ENCODE data around the gene LRMDA.

LRMDA gene

DNA sequence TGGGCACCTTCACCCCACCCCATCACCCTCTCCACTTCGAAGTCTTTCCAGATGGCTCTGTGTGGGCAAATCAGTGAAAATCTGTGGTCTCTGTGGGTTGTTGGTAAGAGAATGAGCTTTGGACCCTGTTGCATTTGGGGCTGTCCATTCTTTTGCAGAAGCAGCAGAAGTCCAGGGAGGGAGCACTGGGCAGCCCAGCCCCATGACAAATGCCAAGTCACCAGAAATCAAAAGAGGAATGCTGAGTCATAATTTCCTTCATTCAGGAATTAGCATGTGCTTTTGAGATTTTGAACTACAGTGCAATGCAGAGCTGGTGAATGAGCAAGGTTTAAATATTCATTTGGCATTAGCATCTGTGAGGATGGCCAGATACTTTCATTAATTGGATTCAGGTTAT is 556.2 kb downstream of the LRMDA start:
- Histone ChIP-seq H3K9me3 (ENCODE audit: insufficient read depth, low read length) (no peaks in the 10 kb centered on the region), H3K4me3 (ENCODE audit: low read length) (no peak overlapping the region), H3K27ac (ENCODE audit: low read length) (no peak overlapping the region), H3K36me3 (replicated peaks; ENCODE audit: low read depth, low read length) (no peaks in the 10 kb centered on the region), H3K9ac (ENCODE audit: low read length) (no peak overlapping the region), H3K27me3 (ENCODE audit: low read depth, low read length) (no peaks in the 10 kb centered on the region), H4K20me1 (ENCODE audit: insufficient read depth, low read length) (no peaks in the 10 kb centered on the region), H2AFZ (ENCODE audit: low read depth, low read length) (no peak overlapping the region), H3K4me1 (ENCODE audit: low read length) (no peaks in the 10 kb centered on the region), H3K79me2 (ENCODE audit: low read length) (no peaks in the 10 kb centered on the region), H3K4me2 (ENCODE audit: low read length) (no peak overlapping the region)
- TF ChIP-seq CTCF (IDR thresholded peaks at IDR 0.05; ENCODE audit: low read depth, low read length), result no peak
- no peak for TF ChIP-seq EZH2phosphoT487 (IDR thresholded peaks at IDR 0.05; ENCODE audit: low read depth)

- no peak overlapping the region for H3K4me2 ChIP-seq (ENCODE audit: low read length)
- H3K36me3 ChIP-seq (replicated peaks; ENCODE audit: low read depth, low read length), result no peaks in the 10 kb centered on the region
- H3K79me2 ChIP-seq (ENCODE audit: low read length), result no peaks in the 10 kb centered on the region
- no peak overlapping the region for H3K4me3 ChIP-seq (ENCODE audit: low read length)
- TF ChIP-seq EZH2phosphoT487 (IDR thresholded peaks at IDR 0.05; ENCODE audit: low read depth) (no peak), CTCF (IDR thresholded peaks at IDR 0.05; ENCODE audit: low read depth, low read length) (no peak)
- no peak overlapping the region for H3K9ac ChIP-seq (ENCODE audit: low read length)
- H3K27me3 ChIP-seq (ENCODE audit: low read depth, low read length), result no peaks in the 10 kb centered on the region
- no peaks in the 10 kb centered on the region for H3K9me3 ChIP-seq (ENCODE audit: insufficient read depth, low read length)
- no peaks in the 10 kb centered on the region for H4K20me1 ChIP-seq (ENCODE audit: insufficient read depth, low read length)
- no peaks in the 10 kb centered on the region for H3K4me1 ChIP-seq (ENCODE audit: low read length)
- H2AFZ ChIP-seq (ENCODE audit: low read depth, low read length), result no peak overlapping the region
- H3K27ac ChIP-seq (ENCODE audit: low read length), result no peak overlapping the region
Observed at GRCh38 chr10:75994357-75995040, 563.1 kb downstream of the LRMDA start.

- TF ChIP-seq EZH2phosphoT487 (IDR thresholded peaks at IDR 0.05; ENCODE audit: low read depth), result no peak
- TF ChIP-seq CTCF (IDR thresholded peaks at IDR 0.05; ENCODE audit: low read depth, low read length), result no peak
- Histone ChIP-seq H2AFZ (ENCODE audit: low read depth, low read length) (no peak overlapping the region), H3K9me3 (ENCODE audit: insufficient read depth, low read length) (no peaks in the 10 kb centered on the region), H3K4me1 (ENCODE audit: low read length) (no peaks in the 10 kb centered on the region), H3K36me3 (replicated peaks; ENCODE audit: low read depth, low read length) (no peaks in the 10 kb centered on the region), H3K79me2 (ENCODE audit: low read length) (no peaks in the 10 kb centered on the region), H3K4me3 (ENCODE audit: low read length) (no peak overlapping the region), H3K27ac (ENCODE audit: low read length) (no peak overlapping the region), H4K20me1 (ENCODE audit: insufficient read depth, low read length) (no peaks in the 10 kb centered on the region), H3K27me3 (ENCODE audit: low read depth, low read length) (no peaks in the 10 kb centered on the region), H3K9ac (ENCODE audit: low read length) (no peak overlapping the region), H3K4me2 (ENCODE audit: low read length) (no peak overlapping the region)
Observed at GRCh38 chr10:75995041-75995430, 563.6 kb downstream of the LRMDA start.

GRCh38 chr10:75995720-75996119 is 564.3 kb downstream of the LRMDA start:
- H3K9me3 ChIP-seq (ENCODE audit: insufficient read depth, low read length), result no peaks in the 10 kb centered on the region
- H3K27ac ChIP-seq (ENCODE audit: low read length), result no peak overlapping the region
- no peaks in the 10 kb centered on the region for H3K27me3 ChIP-seq (ENCODE audit: low read depth, low read length)
- no peak overlapping the region for H3K4me3 ChIP-seq (ENCODE audit: low read length)
- no peaks in the 10 kb centered on the region for H4K20me1 ChIP-seq (ENCODE audit: insufficient read depth, low read length)
- no peak overlapping the region for H2AFZ ChIP-seq (ENCODE audit: low read depth, low read length)
- H3K4me1 ChIP-seq (ENCODE audit: low read length), result no peaks in the 10 kb centered on the region
- no peaks in the 10 kb centered on the region for H3K79me2 ChIP-seq (ENCODE audit: low read length)
- H3K36me3 ChIP-seq (replicated peaks; ENCODE audit: low read depth, low read length), result no peaks in the 10 kb centered on the region
- TF ChIP-seq EZH2phosphoT487 (IDR thresholded peaks at IDR 0.05; ENCODE audit: low read depth), result no peak
- no peak for TF ChIP-seq CTCF (IDR thresholded peaks at IDR 0.05; ENCODE audit: low read depth, low read length)
- no peak overlapping the region for H3K4me2 ChIP-seq (ENCODE audit: low read length)
- no peak overlapping the region for H3K9ac ChIP-seq (ENCODE audit: low read length)

All from OCI-LY3 (cell line).